Epithelial cell of proximal tubule (primary cell): ENCODE measurements around the gene ZNF394. TPM values are rescaled to one million over a fixed set of nuclear protein-coding genes. Genes with fewer than 3 reads are reported as not detected.
A peak's percentile ranks its signal among the peaks of the same experiment; 100 is the strongest.

ENCODE experiments used
- DNase-seq: peaks from one replicate; pipeline ENCODE4 v3.0.0-alpha.2; 2011; ENCODE audit warnings: low read depth
- H3K4me3 ChIP-seq: 2 replicates; pipeline ENCODE4 v1.5.1; 2011; ENCODE audit warnings: low read depth, mild to moderate bottlenecking, low read length
- CTCF ChIP-seq: conservative IDR thresholded peaks from 2 replicates; pipeline ENCODE4 v1.5.1; 2012; ENCODE audit warnings: low read depth, mild to moderate bottlenecking, low read length
- total RNA-seq: library from RNA; depleted of rRNA; stranded (reverse); fragments of >200 nt; gene quantifications from 2 replicates; pipeline ENCODE4 v1.2.3, GENCODE V29; 2015

Gene ZNF394
- total RNA-seq, 1 donor from 2014 or later = 15.7 TPM

- DNase-seq = no peak
- TF ChIP-seq CTCF = no peak
- H3K4me3 ChIP-seq = no peak overlapping the region
Measured at GRCh38 chr7:99539213-99539811, 39.2 kb upstream of the ZNF394 start.

- no peak for DNase-seq
- no peak for TF ChIP-seq CTCF
- no peak overlapping the region for H3K4me3 ChIP-seq
Measured at GRCh38 chr7:99535667-99536066, 35.6 kb upstream of the ZNF394 start.

GRCh38 chr7:99531354-99531765 is 31.3 kb upstream of the ZNF394 start:
- no peak overlapping the region for H3K4me3 ChIP-seq
- DNase-seq = no peak
- no peak for TF ChIP-seq CTCF

GRCh38 chr7:99525713-99526440 is 25.8 kb upstream of the ZNF394 start:
- no peak for DNase-seq
- TF ChIP-seq CTCF = peak; percentile 40
- no peak overlapping the region for H3K4me3 ChIP-seq

GRCh38 chr7:99521399-99521798 is 21.3 kb upstream of the ZNF394 start:
- no peak overlapping the region for H3K4me3 ChIP-seq
- TF ChIP-seq CTCF = no peak
- DNase-seq = no peak

- H3K4me3 ChIP-seq = no peak overlapping the region
- no peak for DNase-seq
- no peak for TF ChIP-seq CTCF
Measured at GRCh38 chr7:99514050-99514449, 14.0 kb upstream of the ZNF394 start.

GRCh38 chr7:99505324-99505662 is 5.2 kb upstream of the ZNF394 start:
- TF ChIP-seq CTCF = no peak
- DNase-seq = no peak
- peak overlapping the region; percentile 77 for H3K4me3 ChIP-seq
